ENCODE results near the gene NPL. TPM values are rescaled to one million over a fixed set of nuclear protein-coding genes. Genes with fewer than 3 reads are reported as not detected.

Gene NPL
- total RNA-seq (2016; rRNA removed; fragmentation: Illumina TruSeq; extraction: Trizol) (0.04 TPM in 1 of 2 replicates, not detected in the other), polyA plus RNA-seq (2011; rRNA removed) (0.03 and 0.07 TPM in 2 replicates), polyA minus RNA-seq (2011; rRNA and poly(A)+ RNA removed; ENCODE audit: low replicate concordance) (4.7 TPM in 1 of 2 replicates, not detected in the other), Bru-seq, nascent RNA (percentile 13 among the genes with signal in this experiment), BruChase-seq, experiment 1, labeled RNA remaining after a 6-hour chase (percentile 9 among the genes with signal in this experiment), BruChase-seq, experiment 2, labeled RNA remaining after a 2-hour chase (percentile 13 among the genes with signal in this experiment)
- total RNA-seq (2016; cell fraction: cytosol; rRNA removed; fragmentation: Illumina TruSeq; extraction: Trizol; ENCODE audit: low read depth) = not detected in 2 replicates
- 0.07 and 0.15 TPM in 2 replicates for total RNA-seq (2016; cell fraction: insoluble cytoplasmic fraction; rRNA removed; fragmentation: Illumina TruSeq; extraction: Trizol)
- not detected in 2 replicates for total RNA-seq (2016; cell fraction: membrane; rRNA removed; fragmentation: Illumina TruSeq; extraction: Trizol)
- not detected in 2 replicates for total RNA-seq (2016; cell fraction: nucleus; rRNA removed; fragmentation: Illumina TruSeq; extraction: Trizol)
- polyA plus RNA-seq (2011; cell fraction: cytosol; rRNA removed) = not detected in 2 replicates
- polyA plus RNA-seq (2011; cell fraction: nucleus; rRNA removed) = not detected in 2 replicates
- polyA plus RNA-seq (2012) = 0.05 TPM in 1 of 2 replicates, not detected in the other
- not detected in 2 replicates for polyA plus RNA-seq (2016; cell fraction: cytosol; fragmentation: Illumina TruSeq; extraction: Trizol; ENCODE audit: low read depth)
- polyA plus RNA-seq (2016; cell fraction: insoluble cytoplasmic fraction; fragmentation: Illumina TruSeq; extraction: Trizol; ENCODE audit: low read depth) = 0.11 and 0.19 TPM in 2 replicates
- polyA plus RNA-seq (2016; cell fraction: membrane; fragmentation: Illumina TruSeq; extraction: Trizol; ENCODE audit: low read depth) = not detected in 2 replicates
- polyA plus RNA-seq (2016; cell fraction: nucleus; fragmentation: Illumina TruSeq; extraction: Trizol; ENCODE audit: insufficient read depth, low read depth) = not detected in 2 replicates
- not detected in 2 replicates for polyA minus RNA-seq (2011; cell fraction: cytosol; rRNA and poly(A)+ RNA removed)
- polyA minus RNA-seq (2011; cell fraction: nucleus; rRNA and poly(A)+ RNA removed) = not detected in 2 replicates
- long read RNA-seq, experiment 1 = 0 reads
- long read RNA-seq, experiment 2 = 0 reads

- peak; percentile 96 for ATAC-seq
- ChIA-PET POLR2A (no interaction called here), CTCF (ENCODE audit: low intra/inter-chr PET ratio, low total read pairs) (no interaction called here)
- H3K9ac ChIP-seq (ENCODE audit: insufficient read depth, low read depth, low read length) = no peak within 1 kb of the TSS
- no peaks in the 10 kb centered on the region for H3K79me2 ChIP-seq (ENCODE audit: insufficient read depth, low read length)
- 6% methylated on average over 36 of the region's 93 CpGs for WGBS (ENCODE audit: low lambda C conversion rate)
- no peak within 1 kb of the TSS for H3K27ac ChIP-seq (ENCODE audit: extremely low read length, insufficient read depth, low read length)
- no peaks in the 10 kb centered on the region for H4K20me1 ChIP-seq (ENCODE audit: insufficient read depth, low read length)
- DNase-seq (ENCODE audit: low spot score) = peak; percentile 22
- FAIRE-seq = no peak
- peaks cover 13% of the 10 kb centered on the region for H3K4me1 ChIP-seq (ENCODE audit: insufficient read depth, low read length)
- BruUV-seq (replicated peaks) = no TSS peak
- intact Hi-C loops (cut with micrococcal nuclease; ENCODE audit: unreplicated experiment) = no loop called here
- peaks cover 8 to 41% of the 10 kb centered on the region in 2 experiments for H3K27me3 ChIP-seq (ENCODE audit: control insufficient read depth in 1 of 2, insufficient read depth in 2 of 2, low read length in 2 of 2)
- H3K4me3 ChIP-seq (replicated peaks in 1 of 3; ENCODE audit: insufficient read depth in 1 of 3, low read depth in 2 of 3, low read length in 3 of 3) = peak within 1 kb of the TSS; percentile 25 to 62 (median 33); a peak in 5 of 6 replicates
- in situ Hi-C loops (cut with HindIII; ENCODE audit: extremely low pct_ligation_motif_present, low pct_unique_long_range_greater_than_20kb) = loop anchor here (5.0 to 25.0 kb wide), 3 partner anchors 187 to 702 kb away; partner anchors contain the start of gene RGS16
- H3K36me3 ChIP-seq (replicated peaks in 1 of 2; ENCODE audit: control insufficient read depth in 1 of 2, insufficient read depth in 2 of 2, low read length in 2 of 2) = no peaks in the 10 kb centered on the region
- no peak within 1 kb of the TSS for H2AFZ ChIP-seq (ENCODE audit: low read length)
- peak within 1 kb of the TSS; percentile 69 for H3K4me2 ChIP-seq (ENCODE audit: low read depth, low read length)
- no peaks in the 10 kb centered on the region for H3K9me3 ChIP-seq (ENCODE audit: low read length)
- peak; percentile 51; the same call in 1 of the 2 replicates for TF ChIP-seq MTA1 (CRISPR knock-in tag; IDR thresholded peaks at IDR 0.05; ENCODE audit: borderline replicate concordance)
- TF ChIP-seq NR0B2 (CRISPR knock-in tag; IDR thresholded peaks at IDR 0.05) = peak; percentile 60; the same call in 1 of the 2 replicates
- TF ChIP-seq ZFY (CRISPR knock-in tag; IDR thresholded peaks at IDR 0.05) = peak; percentile 76
- no peak for TF ChIP-seq MXD4 (CRISPR knock-in tag; IDR thresholded peaks at IDR 0.05)
- 0 out of 2 replicates have a peak, but pooled peaks have one; percentile 25 for TF ChIP-seq ZNF274 (CRISPR knock-in tag; IDR thresholded peaks at IDR 0.05)
- TF ChIP-seq IRF9 (CRISPR knock-in tag; IDR thresholded peaks at IDR 0.05; ENCODE audit: borderline replicate concordance) = peak; percentile 53; the same call in 1 of the 2 replicates
- 0 out of 2 replicates have a peak, but pooled peaks have one; percentile 35 for TF ChIP-seq ZNF839 (CRISPR knock-in tag; IDR thresholded peaks at IDR 0.05; ENCODE audit: borderline replicate concordance)
- peak; percentile 76 for TF ChIP-seq FOXC1 (CRISPR knock-in tag; IDR thresholded peaks at IDR 0.05; ENCODE audit: borderline replicate concordance)
- peak; percentile 83 for TF ChIP-seq GABPB1 (CRISPR knock-in tag; IDR thresholded peaks at IDR 0.05)
- TF ChIP-seq ZNF589 (CRISPR knock-in tag; conservative IDR thresholded peaks at IDR 0.05) = no peak
- peak; percentile 50; the same call in 1 of the 2 replicates for TF ChIP-seq SAFB2 (CRISPR knock-in tag; IDR thresholded peaks at IDR 0.05; ENCODE audit: borderline replicate concordance, low read depth)
- TF ChIP-seq SOX6 (IDR thresholded peaks at IDR 0.05) = no peak
- TF ChIP-seq SOX6 (CRISPR knock-in tag; IDR thresholded peaks at IDR 0.05) = no peak
- no peak for TF ChIP-seq ZNF850 (CRISPR knock-in tag; conservative IDR thresholded peaks at IDR 0.05)
- peak; percentile 78; the same call in 1 of the 2 replicates for TF ChIP-seq RNF2 (conservative IDR thresholded peaks at IDR 0.05; ENCODE audit: low read depth)
- TF ChIP-seq ZNF784 (CRISPR knock-in tag; IDR thresholded peaks at IDR 0.05; ENCODE audit: borderline replicate concordance) = peak; percentile 58; the same call in 1 of the 2 replicates
These were observed at the start of gene NPL for GRCh38 chr1:182789138-182790076. Gene NPL, plus strand, starts transcription at chr1:182789773. Its CDS starts 4,599 bp downstream, at chr1:182794372.

Data from HepG2 (cell line).